Measurements from ENCODE around the gene PEDS1. TPM values are rescaled to one million over a fixed set of nuclear protein-coding genes. Genes with fewer than 3 reads are reported as not detected.

Gene PEDS1
- total and polyA plus RNA-seq, 2 of the 8 experiments (the other 6 are each of a cell fraction or from before 2014, with no cell fraction given) = 28.9 to 75.9 TPM

GRCh38 chr20:50149481-50150254 is 3.9 kb downstream of the PEDS1 start (continued):
- no peak for TF ChIP-seq CHD7 (IDR thresholded peaks at IDR 0.05; ENCODE audit: insufficient replicate concordance, low read length)
- no peak for TF ChIP-seq CHD1 (IDR thresholded peaks at IDR 0.05; ENCODE audit: low read depth, low read length)
- no peak for TF ChIP-seq RXRA (IDR thresholded peaks at IDR 0.05; ENCODE audit: insufficient read depth, low read depth, low read length)
- no peak for TF ChIP-seq CBX8 (IDR thresholded peaks at IDR 0.05; ENCODE audit: borderline replicate concordance, low read depth, low read length)
- no peak for TF ChIP-seq ZNF274 (IDR thresholded peaks at IDR 0.05; ENCODE audit: borderline replicate concordance, extremely low read depth, low read length)
- TF ChIP-seq CREB1 (IDR thresholded peaks at IDR 0.05) = no peak
- TF ChIP-seq SP1 (IDR thresholded peaks at IDR 0.05; ENCODE audit: low read depth, low read length) = no peak
- no peak for TF ChIP-seq EZH2 (IDR thresholded peaks at IDR 0.05; ENCODE audit: low read depth, low read length, severe bottlenecking)
